ENCODE measurements around the gene GADD45A. TPM values are rescaled to one million over a fixed set of nuclear protein-coding genes. Genes with fewer than 3 reads are reported as not detected.

GADD45A gene
- total RNA-seq, 1 donor: 54.8 TPM

DNA sequence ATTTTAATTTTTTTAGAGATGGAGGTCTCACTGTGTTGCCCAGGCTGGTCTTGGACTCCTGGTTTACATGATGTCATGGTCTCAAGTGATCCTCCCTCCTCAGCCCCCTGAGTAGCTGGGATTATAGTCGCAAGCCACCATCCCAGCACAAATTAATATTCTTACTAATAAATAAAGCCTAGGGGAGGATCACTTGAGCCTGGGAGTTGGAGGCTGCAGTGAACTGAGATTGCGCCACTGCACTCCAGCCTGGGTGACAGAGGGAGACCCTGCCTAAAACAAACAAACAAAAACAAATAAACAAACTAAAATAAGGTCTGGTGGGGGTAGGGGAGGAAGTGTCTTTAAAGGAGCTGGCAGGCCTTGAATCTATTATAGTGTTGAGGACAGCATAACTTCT is 8.7 kb upstream of the GADD45A start:
- TF ChIP-seq, protein P1, sequence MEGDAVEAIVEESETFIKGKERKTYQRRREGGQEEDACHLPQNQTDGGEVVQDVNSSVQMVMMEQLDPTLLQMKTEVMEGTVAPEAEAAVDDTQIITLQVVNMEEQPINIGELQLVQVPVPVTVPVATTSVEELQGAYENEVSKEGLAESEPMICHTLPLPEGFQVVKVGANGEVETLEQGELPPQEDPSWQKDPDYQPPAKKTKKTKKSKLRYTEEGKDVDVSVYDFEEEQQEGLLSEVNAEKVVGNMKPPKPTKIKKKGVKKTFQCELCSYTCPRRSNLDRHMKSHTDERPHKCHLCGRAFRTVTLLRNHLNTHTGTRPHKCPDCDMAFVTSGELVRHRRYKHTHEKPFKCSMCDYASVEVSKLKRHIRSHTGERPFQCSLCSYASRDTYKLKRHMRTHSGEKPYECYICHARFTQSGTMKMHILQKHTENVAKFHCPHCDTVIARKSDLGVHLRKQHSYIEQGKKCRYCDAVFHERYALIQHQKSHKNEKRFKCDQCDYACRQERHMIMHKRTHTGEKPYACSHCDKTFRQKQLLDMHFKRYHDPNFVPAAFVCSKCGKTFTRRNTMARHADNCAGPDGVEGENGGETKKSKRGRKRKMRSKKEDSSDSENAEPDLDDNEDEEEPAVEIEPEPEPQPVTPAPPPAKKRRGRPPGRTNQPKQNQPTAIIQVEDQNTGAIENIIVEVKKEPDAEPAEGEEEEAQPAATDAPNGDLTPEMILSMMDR (IDR thresholded peaks at IDR 0.05; ENCODE audit: insufficient read depth, low read depth, low read length): no peak
- no peak overlapping the region for H3K4me3 ChIP-seq (ENCODE audit: low read depth, low read length)
- DNase-seq (ENCODE audit: low read depth): no peak

DNA sequence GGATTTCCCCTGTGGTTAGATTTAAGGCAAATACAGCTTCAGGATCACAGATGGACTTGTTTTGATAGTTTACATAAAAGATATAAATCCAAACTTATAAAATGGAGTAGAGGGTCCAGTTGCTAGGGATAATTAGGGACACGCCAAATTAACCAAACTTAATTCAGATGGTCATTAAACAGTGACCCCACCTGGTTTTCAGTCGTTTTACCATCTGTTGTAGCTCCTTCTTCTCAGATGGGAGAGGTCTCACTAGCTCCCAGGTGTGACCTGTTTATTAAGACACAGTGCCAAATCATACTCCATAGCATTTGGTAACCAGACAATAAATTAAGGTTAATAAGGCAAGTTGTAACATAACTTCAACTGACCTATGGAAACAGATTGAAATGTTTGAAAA is 8.1 kb upstream of the GADD45A start:
- DNase-seq (ENCODE audit: low read depth): no peak
- TF ChIP-seq, protein P1 (IDR thresholded peaks at IDR 0.05; ENCODE audit: insufficient read depth, low read depth, low read length): no peak
- H3K4me3 ChIP-seq (ENCODE audit: low read depth, low read length): no peak overlapping the region

DNA sequence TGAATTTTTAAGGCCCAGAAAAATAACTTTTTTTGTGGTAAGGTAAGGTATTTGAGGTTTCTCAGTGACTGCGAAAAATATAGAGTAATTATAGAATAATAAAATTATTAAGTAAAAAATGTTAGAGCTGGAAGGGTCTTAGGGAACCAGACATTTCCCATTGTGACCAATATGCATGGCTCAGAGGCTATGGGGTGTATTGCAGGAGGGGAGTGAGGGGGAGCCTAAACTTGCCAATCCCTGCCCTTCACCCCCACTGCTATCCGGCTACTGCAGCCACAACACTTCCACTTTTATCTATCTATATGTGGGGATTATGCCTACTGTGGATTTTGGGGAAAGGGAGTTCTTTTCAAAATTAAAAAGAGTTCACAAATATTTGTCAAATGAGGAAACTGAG is 7.6 kb upstream of the GADD45A start:
- no peak overlapping the region for H3K4me3 ChIP-seq (ENCODE audit: low read depth, low read length)
- no peak for DNase-seq (ENCODE audit: low read depth)
- TF ChIP-seq, protein P1 (IDR thresholded peaks at IDR 0.05; ENCODE audit: insufficient read depth, low read depth, low read length): no peak

DNA sequence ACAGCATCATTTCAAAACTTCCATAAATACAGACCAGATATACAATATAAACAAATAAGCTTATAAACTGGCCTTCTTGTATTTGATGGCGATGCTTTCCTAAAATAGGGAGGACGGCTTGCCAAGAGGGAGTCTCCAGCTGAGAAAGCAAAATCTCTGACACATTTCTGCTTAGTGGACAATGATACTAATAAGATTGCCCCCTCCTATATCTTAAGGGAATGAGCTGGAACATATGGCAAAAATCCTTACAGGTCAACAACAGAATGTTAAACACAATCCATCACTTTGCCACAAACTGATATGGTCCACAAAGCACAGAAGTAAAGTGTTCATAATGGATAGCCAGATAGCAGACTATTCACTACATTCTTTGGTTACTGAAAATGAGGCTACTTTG is 7.1 kb upstream of the GADD45A start:
- DNase-seq (ENCODE audit: low read depth): peak; percentile 53
- TF ChIP-seq, protein P1 (IDR thresholded peaks at IDR 0.05; ENCODE audit: insufficient read depth, low read depth, low read length): no peak
- H3K4me3 ChIP-seq (ENCODE audit: low read depth, low read length): no peak overlapping the region

DNA sequence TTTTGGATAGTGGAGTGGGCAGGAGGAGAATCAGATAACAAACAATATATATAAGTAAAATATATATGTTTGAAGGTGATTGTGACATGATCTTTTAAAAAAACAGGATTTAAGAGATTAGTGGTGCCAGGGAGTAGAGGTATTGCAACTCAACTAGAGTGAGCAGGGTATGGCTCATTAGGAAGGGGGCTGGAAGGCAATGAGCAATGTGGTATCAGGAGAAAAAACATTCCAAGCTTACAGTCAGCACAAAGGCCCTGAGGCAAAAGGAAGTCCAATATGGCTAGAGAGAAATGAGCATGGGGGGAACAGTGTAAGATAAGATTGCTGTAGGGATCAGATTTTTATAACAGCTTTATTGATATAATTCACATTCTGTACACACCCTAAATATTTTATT is 5.3 kb upstream of the GADD45A start:
- DNase-seq (ENCODE audit: low read depth): no peak
- TF ChIP-seq, protein P1 (IDR thresholded peaks at IDR 0.05; ENCODE audit: insufficient read depth, low read depth, low read length): no peak
- H3K4me3 ChIP-seq (ENCODE audit: low read depth, low read length): no peak overlapping the region

DNA sequence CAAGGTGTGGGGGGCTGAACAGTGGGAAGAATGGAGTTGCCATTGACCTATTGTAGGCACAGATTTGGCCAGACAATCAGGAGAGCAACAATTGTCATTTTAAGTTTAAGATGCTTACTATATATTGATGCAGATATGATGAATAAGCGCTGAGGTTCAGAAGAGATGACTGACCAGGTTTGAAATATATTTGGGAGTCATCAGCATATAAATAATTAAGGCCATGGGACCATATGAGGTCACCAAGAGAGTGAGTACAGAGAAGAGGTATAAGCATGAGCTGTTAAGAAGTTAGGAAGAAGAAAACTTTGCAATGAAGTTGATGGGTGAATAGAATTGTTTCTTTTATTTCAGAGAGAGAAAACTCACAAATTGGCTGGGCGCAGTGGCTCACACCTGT is 4.5 kb upstream of the GADD45A start:
- no peak for DNase-seq (ENCODE audit: low read depth)
- TF ChIP-seq, protein P1 (IDR thresholded peaks at IDR 0.05; ENCODE audit: insufficient read depth, low read depth, low read length): no peak
- H3K4me3 ChIP-seq (ENCODE audit: low read depth, low read length): no peak overlapping the region

DNA sequence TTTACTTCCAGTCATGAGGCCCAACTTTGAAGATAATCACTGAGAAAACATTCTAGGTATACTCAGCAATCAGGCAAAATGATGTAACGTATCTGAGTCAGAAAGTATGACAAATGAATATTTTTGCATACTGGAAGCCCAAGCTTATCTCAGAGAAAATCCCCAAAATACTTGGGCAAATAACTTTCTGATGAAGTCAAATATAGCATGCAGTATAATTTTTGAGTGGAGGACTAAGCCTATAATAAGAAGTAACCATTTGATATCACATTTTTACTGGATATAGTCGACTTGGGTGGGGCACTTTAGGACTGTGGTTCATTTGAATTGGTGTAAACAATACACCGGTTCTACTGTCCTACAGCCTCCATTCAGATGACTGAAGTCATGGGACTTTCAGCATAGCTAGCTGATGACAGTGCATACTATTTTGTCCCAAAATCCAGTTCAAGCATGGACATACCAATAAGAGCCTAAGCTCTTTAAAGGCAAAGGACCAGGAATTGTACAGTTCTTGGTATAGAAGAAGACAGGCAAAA is 2.3 kb upstream of the GADD45A start:
- TF ChIP-seq, protein P1 (IDR thresholded peaks at IDR 0.05; ENCODE audit: insufficient read depth, low read depth, low read length): no peak
- H3K4me3 ChIP-seq (ENCODE audit: low read depth, low read length): no peak overlapping the region
- DNase-seq (ENCODE audit: low read depth): peak; percentile 80

All from fibroblast of villous mesenchyme (primary cell).